Stimulated activated naive CD8-positive, alpha-beta T cell treated with anti-CD3 and anti-CD28 coated beads, Interleukin-15, Interleukin-2, amounts not matched to agents 100 U/mL and 50 U/mL, for 24 hours (primary cell): ENCODE results near the gene NDUFS2.

ENCODE experiments used
- ATAC-seq: fragments of 150-1000 bp; cut with Tn5 transposase; one replicate; pipeline ENCODE4 v1.10.0; 2021
- DNase-seq: peaks from one replicate; pipeline ENCODE4 v3.0.0; 2021

The NDUFS2 gene

GRCh38 chr1:161201836-161202712, at the start of gene NDUFS2:
TSS of gene NDUFS2 (plus strand) at chr1:161202367. CDS start at chr1:161202386, 19 bp downstream.
- ATAC-seq, result peak; percentile 98

GRCh38 chr1:161153176-161153575, 49.0 kb upstream of the NDUFS2 start:
- ATAC-seq (no peak), DNase-seq (no peak)

More at GRCh38 chr1:161201836-161202712, at the start of gene NDUFS2:
- peak; percentile 93 for DNase-seq

- ATAC-seq (peak; percentile 92), DNase-seq (peak; percentile 79)
These were observed 48.4 kb upstream of the NDUFS2 start, which contains the start of gene UFC1 for GRCh38 chr1:161153682-161154337. TSS of gene UFC1 (plus strand) at chr1:161153978. CDS start at chr1:161153998, 20 bp downstream.

DNA sequence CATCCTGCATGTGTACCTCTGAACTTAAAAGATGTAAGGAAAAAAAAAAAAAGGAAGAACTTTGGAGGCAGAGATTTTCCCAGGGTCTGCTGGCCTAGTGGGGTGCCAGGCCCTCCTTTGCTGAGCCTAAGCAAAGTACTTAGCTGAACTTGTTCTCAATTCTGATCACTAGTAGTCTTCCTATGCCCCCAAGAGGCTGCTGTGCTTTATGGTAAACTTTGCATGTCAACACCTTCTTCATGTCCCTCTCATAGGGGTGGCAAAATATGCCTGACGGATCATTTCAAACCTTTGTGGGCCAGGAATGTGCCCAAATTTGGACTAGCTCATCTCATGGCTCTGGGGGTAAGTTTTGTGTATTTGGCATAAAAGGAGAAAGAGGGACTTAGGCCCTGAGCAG, 44.3 kb upstream of the NDUFS2 start:
- DNase-seq, result no peak
- no peak for ATAC-seq

GRCh38 chr1:161158316-161159010, 43.7 kb upstream of the NDUFS2 start:
- ATAC-seq, result no peak
- no peak for DNase-seq

DNA sequence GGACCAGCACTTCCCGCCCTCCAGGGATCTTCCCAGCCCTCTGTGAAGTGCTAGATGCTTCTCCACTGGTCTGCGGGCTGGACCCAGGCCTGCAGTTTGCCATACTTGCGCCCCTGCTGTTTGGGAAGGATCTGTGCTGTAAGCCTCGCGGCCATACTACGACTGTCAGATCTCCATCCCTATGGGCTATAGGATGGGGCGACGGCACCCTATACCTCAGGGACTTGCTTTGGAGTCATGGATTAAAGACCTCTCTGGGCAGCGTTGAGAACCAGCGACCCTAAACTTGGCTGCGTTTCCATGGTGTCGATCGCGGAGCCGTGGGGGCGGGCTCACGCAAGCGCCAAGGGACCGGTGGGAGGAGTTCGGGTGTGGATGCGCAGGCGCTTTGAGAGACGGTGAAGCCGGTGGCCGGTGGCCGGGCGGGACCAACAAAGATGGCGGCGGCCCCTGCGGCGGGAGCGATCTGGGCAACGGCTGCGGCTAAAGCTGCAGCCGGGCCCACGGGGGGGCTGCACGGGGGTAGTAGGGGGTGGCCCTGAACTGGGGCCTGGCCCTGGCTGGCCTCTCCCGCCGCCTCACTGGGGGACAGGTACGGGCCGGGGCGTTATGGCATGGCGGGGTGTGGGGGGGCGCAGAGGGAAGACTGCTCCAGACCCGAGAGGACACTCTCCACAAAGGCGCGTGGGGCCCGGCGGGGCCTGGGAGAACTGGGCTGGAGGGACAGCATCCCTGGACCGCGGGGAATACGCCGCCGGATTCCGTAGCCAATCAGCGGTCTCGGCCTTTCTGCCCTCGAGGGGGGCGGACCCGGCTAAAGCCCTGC, 42.9 kb upstream of the NDUFS2 start, which contains the start of gene USP21:
TSS of gene USP21 (plus strand) at position 414 of the 826 bp plus-strand sequence. CDS start 1,141 bp downstream, outside the sequence.
- ATAC-seq, result peak; percentile 88
- peak; percentile 95 for DNase-seq

- no peak for DNase-seq
- no peak for ATAC-seq
These were observed 42.3 kb upstream of the NDUFS2 start for GRCh38 chr1:161159913-161160243.

DNA sequence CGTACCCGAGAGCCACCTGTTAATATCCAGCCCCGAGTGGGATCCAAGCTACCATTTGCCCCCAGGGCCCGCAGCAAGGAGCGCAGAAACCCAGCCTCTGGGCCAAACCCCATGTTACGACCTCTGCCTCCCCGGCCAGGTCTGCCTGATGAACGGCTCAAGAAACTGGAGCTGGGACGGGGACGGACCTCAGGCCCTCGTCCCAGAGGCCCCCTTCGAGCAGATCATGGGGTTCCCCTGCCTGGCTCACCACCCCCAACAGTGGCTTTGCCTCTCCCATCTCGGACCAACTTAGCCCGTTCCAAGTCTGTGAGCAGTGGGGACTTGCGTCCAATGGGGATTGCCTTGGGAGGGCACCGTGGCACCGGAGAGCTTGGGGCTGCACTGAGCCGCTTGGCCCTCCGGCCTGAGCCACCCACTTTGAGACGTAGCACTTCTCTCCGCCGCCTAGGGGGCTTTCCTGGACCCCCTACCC, 41.5 kb upstream of the NDUFS2 start:
- DNase-seq (no peak), ATAC-seq (no peak)

DNA sequence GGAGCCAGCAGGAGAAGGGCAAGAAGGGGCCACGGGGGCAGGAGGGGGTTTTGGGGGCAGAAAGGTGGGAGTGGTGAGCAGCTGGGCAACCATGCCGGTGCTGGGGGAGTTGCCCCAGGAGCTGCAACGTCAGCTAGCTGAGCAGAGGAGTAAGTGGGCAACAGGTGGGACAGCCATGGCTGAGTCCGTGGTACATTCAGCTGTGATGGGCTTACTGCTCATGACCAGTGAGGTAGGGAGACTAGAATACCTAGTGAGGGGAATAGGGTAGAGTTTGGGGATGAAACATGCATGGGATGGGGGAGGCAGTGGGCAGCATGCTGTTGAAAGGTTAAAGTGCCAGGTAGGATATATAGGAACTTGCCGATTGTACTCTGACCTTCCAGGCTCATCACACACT, 40.5 kb upstream of the NDUFS2 start:
- DNase-seq, result no peak
- no peak for ATAC-seq

DNA sequence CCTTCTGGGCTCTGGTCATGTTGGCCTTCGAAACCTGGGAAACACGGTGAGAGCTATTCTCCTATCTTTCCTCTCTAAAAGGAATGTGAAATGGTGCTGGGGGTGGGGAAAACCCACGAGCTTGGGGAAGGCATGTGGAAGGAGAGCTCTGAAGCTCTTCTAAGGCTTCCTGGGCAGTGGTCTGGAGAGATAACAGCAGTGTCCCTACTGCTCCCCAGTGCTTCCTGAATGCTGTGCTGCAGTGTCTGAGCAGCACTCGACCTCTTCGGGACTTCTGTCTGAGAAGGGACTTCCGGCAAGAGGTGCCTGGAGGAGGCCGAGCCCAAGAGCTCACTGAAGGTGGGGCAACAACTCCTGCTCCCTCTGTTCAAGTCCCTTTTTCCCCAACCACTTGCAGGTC, 40.1 kb upstream of the NDUFS2 start:
- ATAC-seq, result no peak

DNA sequence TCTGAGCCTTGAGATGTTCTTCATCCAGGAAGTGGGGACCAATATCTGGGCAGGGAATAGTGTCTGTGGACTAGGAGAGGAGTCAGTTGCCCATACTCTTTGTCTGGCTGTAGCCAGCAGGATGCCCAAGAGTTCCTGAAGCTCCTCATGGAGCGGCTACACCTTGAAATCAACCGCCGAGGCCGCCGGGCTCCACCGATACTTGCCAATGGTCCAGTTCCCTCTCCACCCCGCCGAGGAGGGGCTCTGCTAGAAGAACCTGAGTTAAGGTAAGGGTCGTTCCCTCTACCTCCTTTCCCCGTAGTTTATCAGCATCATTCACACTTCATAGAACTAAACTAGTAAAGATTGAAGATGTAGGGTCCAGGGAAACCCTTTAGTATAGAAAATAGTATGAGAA, 39.4 kb upstream of the NDUFS2 start:
- no peak for DNase-seq
- no peak for ATAC-seq

More for the DNA sequence above, 40.1 kb upstream of the NDUFS2 start:
- DNase-seq, result no peak

DNA sequence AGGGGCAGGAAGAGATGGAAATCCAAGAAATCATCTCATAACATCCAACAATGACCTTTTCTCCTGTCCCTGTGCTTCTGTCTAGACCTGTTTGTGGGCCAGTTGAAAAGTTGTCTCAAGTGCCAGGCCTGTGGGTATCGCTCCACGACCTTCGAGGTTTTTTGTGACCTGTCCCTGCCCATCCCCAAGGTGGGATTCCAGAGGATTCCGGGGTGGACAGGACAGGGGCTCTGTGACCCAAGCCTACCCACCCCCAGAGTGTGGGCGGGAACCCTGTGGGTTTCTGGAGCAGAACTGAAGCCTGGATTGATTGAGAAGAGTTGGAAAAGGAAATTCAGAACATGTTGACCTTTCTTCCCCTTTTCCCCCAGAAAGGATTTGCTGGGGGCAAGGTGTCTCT, 38.4 kb upstream of the NDUFS2 start:
- DNase-seq (no peak), ATAC-seq (no peak)

DNA sequence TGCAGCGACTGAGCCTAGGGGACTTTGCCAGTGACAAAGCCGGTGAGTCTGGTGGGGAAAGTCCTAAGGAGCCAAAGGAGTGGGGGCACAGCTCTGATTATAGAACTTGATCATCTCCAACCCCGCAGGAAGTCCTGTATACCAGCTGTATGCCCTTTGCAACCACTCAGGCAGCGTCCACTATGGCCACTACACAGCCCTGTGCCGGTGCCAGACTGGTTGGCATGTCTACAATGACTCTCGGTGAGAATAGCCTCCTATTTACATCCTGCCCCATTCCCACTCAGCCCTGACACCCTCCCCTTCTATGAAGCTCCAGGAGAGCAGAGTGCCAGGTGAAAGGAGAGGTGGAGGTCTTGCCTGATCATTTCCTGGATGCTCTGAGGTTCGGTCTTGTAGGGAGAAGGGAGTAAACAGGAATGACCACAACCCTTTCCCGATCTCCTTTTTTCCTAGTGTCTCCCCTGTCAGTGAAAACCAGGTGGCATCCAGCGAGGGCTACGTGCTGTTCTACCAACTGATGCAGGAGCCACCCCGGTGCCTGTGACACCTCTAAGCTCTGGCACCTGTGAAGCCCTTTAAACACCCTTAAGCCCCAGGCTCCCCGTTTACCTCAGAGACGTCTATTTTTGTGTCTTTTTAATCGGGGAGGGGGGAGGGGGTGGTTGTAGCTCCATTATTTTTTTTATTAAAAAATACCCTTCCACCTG, 37.1 kb upstream of the NDUFS2 start:
- ATAC-seq (no peak), DNase-seq (no peak)

DNA sequence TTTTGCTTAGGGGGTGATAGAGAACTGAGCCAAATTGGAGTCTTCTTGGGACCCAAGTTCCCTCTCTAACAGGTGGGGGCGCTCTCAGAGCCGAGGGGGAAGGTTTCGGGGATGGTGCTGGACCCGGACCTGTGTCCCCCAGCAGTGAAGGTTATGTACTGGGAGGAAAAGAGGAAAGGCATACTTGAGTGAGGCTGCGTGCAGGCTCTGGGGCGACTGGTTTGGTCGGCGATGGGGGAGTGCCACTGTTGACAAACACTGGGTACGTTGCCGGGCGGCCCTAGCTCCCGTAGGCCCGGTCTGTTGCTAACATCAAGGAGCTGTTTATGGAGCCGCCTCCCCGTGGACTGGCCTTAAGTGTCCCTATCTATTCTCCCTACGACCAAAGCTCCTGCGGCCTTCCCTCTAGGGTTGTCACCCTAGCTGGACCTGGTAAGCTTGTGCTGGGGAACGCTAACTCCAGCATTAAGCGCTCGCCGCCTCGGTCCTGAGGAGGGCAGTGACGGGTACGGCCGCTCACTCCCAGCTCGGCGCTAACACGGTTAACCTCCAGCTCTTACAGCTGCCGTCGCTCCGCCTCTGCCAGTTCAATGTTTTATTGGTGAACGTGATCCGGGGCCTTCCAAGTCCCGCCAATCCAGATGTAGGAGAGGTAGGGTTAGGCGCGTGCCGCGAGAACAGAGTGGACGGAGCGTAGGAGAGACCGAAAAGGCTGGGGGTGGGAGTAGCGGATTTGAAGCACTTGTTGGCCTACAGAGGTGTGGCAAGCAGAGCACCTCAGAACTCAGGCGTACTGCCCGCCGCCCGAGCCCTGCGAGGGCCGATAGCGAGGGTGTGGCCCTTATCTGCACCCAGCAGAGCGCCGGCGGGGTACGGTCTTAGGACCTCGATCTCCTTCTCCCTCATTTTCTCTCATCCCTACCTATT, 36.2 kb upstream of the NDUFS2 start, which contains the start of gene PPOX:
TSS of gene PPOX (plus strand) at position 685 of the 927 bp plus-strand sequence. CDS start 422 bp downstream, outside the sequence.
- ATAC-seq, result peak; percentile 98
- peak; percentile 90 for DNase-seq

DNA sequence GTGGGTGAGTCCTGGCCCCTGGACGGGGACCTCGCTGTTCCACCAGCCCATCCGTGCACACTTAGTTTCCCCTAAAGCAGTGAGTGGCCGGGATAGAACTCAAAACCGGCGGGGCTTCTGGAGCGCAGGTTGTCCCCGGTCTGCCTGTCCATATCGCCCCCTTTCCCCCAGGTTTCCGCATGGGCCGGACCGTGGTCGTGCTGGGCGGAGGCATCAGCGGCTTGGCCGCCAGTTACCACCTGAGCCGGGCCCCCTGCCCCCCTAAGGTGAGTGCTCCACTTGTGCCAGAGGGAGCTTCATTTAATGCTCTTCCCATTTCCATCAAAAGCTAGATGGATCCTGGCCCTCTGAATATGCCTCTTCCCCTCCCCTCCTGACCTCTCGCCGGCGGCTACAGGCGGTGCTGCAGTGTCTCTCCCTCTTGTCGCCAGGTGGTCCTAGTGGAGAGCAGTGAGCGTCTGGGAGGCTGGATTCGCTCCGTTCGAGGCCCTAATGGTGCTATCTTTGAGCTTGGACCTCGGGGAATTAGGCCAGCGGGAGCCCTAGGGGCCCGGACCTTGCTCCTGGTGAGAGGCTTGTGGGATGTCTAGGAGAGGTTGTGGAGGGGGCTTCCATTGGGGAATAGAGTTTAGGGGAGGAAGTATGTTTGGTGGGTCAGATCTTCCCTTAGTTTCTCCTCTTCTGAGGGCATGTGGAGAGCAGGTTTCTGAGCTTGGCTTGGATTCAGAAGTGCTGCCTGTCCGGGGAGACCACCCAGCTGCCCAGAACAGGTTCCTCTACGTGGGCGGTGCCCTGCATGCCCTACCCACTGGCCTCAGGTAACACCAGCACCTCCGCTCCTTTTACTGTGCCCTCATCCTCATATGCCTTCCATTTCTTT, 35.3 kb upstream of the NDUFS2 start:
- no peak for ATAC-seq
- DNase-seq, result no peak

- DNase-seq (no peak), ATAC-seq (no peak)
These were observed 33.3 kb upstream of the NDUFS2 start for GRCh38 chr1:161168906-161169305.

GRCh38 chr1:161171191-161171590, 31.0 kb upstream of the NDUFS2 start:
- DNase-seq (no peak), ATAC-seq (no peak)

GRCh38 chr1:161171696-161172095, 30.5 kb upstream of the NDUFS2 start:
- ATAC-seq (no peak), DNase-seq (no peak)

DNA sequence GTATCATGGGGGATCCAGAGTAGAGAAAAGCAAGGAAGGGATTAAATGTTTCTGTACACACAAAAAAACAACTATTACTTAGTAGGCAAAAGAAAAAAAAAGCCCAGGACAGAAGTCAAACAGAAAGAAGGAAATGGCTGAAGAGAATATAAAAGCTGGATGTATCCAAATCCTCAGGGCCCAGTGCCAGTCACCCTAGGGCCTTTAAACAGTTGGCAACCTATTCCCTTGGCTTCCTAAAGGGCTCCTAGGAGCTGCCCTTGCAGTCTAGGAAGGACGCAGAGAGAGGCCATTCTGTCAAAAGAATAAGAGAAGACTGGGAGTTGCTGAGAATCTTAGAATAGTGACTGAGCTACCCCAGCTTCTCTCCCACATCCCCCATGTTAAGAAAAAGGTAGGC, 29.8 kb upstream of the NDUFS2 start:
- ATAC-seq (no peak), DNase-seq (no peak)
